HG03175 (cell line): Measurements from ENCODE around the gene PREB.

Experiments used
- ATAC-seq: cut with Tn5 transposase; IDR thresholded peaks from one replicate; pipeline ENCODE4 v1.9.1; 2021; ENCODE audit warnings: mild to moderate bottlenecking, moderate library complexity; ENCODE audit not compliant: unreplicated experiment

PREB gene

DNA sequence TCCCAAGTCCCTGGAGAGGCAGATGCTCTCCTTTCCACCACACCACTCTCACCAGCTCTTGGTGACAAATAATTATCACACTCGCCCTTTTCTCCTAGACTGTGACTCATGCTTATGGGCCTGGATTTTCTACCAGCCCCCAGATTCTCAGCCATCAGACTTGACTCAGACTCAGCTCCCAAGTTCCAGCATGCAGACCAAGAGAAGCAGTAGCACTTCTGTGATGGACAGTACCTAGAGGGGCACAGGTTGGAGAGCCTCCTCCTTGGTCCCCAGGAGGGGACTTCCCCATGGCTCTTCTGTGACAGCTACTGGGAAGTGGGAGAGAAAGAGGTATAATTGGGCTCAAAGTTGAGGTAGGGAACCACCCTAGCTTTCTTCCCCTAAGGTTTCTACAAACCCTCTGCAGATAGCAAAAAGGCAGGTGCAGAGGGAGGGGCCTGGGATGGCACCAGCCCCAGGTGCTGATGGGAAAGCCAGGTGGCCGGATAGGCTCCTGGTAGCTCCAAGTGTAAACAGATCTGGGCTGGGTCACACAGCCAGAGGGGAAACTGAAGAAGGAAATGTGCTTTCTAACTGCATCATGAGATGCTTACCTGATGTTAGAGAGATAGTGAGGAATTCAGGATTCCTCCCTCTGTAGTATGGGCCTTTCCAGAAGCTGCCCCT is 18.5 kb upstream of the PREB start:
- no peak for ATAC-seq

DNA sequence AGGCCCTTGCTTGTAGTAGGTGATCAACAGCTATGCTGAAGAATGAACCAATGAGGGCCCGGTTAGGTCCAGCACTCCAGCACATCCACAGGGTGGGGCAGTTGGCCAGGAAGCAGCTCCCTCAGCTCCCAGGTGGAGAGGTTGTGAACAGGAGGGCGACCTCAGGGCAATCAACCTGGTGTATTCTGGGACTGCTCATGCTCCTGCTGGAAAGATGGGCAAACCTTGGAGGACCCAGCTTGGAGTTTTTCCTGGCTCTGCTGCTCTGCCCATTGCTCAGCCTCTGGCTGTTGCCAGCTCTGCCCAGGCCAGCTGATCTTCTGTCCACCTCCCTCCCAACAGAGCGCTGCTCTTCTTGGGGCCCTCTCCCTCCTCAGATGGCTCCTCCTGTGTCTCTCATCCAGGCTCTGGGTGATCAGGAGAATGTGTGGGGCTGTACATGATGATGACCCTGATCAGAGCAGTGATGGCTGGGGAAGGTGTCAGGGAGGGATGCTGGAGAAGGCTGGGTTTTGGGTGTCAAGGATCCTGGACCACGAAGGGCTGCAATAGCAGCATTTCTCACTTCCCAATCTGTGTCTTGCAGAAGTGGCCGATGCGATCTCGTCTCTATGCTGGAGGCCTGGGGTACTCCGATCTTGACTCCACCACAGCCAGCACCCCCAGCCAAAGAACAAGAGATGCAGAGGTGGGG is 17.8 kb upstream of the PREB start:
- no peak for ATAC-seq

DNA sequence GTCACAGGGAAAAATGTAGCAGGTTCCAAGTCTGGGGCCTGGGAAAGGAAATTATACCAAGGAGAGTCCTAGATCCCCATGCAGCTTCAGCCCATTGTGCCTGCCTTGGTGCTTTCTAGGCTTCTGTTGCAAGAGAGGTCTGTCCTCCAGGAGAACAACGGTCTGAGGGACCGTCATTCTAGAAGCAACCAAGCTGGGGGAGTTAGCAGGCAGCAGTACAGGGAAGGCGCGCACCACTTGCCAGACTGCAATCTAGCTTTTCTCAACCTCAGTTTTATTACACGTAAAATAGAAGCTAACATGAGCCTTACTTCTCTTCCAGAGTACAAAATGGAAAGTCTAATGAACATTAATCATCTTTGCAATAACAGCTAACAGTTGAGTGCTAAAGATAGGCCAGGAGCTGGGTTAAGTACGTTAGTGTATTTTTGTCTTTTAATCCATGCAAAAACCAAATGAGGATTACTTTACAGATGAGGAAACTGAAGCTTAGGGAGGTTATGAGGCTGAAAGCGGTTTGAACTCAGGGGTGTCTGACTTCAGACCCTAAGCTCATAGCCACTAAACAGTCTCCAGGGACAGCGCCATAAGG is 16.3 kb upstream of the PREB start:
- no peak for ATAC-seq

DNA sequence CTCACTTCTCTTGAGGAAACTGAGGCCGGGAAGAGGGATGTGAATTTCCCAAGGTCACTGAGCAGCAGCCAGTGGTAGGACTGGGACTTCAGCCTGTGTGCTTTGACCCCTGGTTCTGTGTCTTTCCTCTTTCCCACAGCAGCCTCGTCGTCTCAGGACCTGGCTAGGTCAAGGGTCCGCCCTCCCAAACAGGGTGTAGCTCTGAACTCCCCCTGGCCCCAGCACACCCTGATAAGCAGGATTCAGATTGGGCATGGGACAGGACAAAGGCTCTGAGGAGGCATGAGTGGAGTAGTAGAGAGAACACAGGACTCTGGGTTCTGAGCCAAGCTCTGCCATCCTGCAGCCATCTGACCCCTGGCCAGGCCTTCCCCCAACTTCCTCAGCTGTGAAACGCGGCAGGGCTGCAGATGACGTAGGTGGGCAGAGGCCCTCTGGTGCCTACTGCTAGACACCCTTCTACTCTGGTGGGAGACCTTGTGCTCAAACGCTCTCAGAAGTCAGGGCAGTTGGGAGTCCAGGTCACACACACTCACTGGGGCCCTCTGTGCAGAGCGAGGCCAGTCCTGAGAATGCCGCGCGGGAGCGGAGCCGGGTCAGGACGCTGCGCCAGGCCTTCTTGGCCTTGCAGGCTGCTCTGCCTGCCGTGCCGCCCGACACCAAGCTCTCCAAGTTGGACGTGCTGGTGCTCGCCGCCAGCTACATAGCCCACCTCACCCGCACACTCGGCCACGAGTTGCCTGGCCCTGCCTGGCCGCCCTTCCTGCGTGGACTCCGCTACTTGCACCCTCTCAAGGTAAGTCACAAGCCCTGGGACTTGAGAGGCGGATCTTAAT is 15.4 kb upstream of the PREB start:
- ATAC-seq = no peak

DNA sequence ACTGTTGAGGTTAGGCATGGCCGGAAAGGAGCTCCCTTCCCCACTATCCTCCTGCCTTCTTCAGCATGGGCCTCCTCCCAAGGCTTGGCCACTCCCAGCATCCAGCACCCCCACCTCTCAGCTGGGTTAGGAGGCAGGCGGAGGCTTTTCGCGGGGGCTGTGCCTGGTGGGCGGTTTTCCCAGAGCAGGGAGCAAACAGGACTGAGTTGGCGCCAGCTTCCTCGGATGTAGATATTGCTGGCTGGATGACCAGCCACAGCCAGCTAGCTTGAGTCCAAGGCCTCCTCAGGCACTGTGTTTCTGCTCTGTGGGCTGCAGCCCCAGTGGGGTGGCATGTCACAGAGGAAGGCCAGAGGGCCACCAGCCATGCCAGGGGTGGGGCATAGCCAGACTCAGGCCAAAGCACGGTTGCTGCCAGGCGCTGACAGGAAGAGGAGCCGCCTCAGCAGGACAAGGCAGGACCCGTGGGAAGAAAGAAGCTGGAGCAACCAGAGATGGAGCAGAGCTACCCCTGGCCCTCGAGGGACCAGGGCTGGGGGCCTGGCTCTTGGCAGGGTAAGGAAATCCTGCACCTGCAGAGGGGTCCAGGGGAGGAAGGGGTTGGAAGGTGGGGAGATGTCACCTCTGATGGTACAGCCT is 14.5 kb upstream of the PREB start, which contains the start of gene TCF23:
TCF23 (plus strand) TSS at position 204 of the 639 bp plus-strand sequence; CDS start at position 334, 130 bp downstream.
- no peak for ATAC-seq

DNA sequence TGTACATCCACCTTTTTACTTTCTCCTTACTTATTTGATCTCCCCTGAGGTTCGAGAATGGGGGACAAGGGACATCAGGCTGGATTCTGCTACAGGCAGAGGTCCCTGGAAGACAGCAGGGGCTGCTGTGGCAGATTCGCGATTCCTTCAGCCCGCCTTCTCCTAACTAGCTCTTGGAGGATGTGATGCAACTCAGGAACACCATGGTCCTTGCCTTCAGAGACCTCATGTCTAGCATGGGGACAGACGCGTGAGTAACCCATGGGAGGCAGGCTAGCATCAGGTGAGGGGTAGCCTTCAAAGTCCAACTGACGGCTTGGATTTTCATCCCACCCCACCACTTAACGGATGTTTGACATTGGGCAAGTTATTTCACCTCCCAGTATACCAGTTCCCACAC is 13.5 kb upstream of the PREB start:
- no peak for ATAC-seq

DNA sequence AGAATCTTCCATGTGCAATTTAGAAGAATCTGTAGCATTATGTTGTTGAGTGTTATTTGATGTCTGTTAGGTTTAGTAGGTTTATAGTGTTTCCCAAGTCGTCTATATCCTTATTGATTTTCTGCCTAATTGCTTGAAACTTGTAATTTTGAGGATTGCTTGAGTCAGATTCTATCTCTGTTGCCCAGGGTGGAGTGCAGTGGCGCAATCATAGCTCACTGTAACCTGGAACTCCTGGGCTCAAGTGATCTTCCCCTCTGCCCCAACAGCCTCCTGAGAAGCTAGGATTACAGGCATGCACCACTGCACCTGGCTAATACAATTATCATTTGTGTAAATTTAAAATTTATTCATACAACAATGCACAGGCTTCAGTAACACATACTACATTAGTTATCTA is 11.2 kb upstream of the PREB start:
- no peak for ATAC-seq

DNA sequence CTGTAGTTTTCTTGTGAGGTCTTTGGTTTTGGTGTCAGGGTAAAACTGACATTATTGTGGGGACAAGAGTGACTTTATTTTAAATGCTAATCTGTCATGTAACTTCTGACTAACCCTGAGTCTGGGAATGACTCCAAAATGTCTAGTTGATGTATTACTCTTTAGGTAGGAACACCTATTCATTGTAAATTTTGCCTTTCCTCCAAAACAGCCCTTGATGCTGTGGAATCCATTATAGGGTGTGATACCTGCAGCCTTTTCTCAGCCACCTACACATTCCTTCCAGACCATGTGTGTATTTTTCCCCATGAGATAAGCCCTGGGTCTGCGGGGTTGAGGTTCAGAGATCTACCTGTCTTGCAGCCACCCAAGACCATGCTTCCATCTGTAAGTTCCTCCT is 8.8 kb upstream of the PREB start:
- ATAC-seq = no peak

DNA sequence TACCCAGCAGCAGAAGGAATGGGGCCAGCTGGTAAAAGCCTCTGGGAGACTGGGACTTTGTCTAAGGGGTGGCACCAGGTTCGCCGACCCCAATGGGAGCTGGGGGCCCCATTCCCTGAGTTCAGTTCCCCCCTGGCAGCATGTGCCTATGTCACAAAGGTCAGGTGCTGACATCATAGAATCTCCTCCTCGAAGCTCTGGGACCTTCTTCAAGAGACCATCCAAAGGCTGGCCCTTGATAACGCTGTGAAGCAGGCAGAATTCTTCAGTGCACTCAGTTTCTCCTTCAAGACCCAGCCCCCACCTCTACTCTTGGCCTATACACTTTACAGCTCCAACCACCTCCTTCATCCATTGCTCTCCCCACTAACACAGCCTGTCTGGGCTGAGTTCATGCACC is 4.9 kb upstream of the PREB start, which contains the start of gene PRR30:
PRR30 (minus strand) TSS at position 101 of the 400 bp plus-strand sequence. CDS start 1,081 bp downstream, outside the sequence.
- ATAC-seq = no peak

DNA sequence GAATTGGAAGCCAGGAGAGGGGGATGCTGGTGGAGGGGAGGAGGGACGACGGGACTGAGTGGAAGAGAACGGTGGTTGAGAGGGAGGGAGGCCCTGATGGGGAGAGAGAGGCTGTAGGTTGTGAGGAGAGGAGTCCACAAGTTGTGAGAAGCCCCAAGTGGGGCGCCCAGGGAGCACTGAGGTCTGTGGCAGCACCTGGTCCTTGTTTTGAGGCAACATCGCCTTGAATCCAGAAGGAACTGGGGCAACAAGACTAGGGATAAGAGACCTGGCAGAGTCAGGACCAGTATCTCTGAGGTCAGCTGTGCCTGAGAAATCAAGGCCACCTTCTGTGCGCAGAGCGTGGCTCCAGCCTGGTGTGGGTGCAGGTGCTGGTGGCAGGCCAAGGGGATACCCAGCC is 3.7 kb upstream of the PREB start:
- no peak for ATAC-seq

DNA sequence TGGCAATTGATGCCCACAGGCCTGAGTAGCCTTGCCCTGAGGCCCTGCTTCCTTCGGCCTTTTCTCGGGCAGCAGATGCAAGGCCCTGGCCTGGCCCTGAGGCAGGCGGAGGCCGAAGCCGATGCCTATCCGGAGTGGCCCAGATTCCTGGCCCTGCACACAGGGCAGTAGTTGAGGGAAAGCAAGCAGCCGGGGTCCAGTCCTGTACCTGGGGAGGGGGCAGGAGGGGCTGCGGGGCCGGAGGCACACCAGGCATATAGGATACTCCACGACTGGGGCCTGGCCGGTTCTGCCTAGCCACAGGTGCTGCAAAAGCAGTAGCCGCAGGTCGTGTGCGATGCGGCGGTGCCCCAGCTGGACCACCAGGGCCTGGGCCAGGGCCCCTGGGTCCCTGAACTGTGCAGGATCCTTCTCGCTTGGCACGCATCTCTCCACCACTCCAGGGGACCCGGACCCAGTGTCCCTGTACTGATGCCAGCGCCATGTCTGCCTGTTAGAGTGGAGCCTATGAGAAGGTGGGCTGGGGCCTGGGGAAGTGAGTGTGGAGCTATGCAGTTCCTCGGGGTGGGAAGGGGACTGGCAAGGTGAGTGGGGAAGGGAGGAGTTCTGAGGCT is 3.0 kb upstream of the PREB start:
- no peak for ATAC-seq

DNA sequence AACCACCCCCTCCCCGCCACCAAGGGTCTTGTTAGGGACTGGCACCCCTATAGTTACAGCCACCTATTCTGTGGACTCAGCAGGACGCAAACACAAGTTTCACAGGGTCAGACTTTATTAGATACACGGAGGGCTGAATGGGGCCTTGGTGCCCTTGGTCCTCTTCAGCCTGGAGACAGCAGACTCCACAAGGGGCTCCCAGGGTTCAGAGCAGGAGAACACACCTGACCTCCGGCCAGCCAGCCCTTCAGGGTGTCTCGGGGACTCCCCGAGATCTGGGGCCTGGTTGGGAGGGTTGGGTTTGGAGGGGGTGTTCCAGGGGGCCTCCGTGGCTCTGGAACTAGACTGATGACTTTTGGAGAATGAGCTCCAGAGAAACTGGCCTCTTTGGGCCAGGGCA is 2.3 kb upstream of the PREB start:
- no peak for ATAC-seq

DNA sequence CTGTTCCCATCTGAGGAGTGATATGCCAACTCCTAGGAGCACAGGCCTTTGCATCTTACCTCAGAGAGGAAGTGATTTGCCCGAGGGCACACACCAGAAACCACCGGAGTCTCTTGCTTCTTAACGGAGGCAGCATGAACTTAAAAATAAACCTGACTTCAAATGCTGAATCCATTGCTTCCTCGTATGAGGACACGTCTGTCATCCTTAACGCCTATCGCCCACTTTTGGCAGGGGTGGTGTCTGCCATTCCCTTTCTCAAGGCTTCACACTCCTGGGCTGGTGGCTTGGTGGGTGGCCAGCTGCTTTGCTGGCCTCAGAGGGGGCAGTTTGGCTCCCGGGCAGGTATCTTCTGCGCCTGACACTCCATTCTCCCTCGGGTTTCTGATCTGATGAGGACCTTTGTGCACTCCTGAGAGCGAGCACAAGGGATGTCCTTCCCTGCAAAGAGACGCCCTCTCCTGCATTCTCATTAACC is 1.1 kb upstream of the PREB start:
- ATAC-seq = no peak

DNA sequence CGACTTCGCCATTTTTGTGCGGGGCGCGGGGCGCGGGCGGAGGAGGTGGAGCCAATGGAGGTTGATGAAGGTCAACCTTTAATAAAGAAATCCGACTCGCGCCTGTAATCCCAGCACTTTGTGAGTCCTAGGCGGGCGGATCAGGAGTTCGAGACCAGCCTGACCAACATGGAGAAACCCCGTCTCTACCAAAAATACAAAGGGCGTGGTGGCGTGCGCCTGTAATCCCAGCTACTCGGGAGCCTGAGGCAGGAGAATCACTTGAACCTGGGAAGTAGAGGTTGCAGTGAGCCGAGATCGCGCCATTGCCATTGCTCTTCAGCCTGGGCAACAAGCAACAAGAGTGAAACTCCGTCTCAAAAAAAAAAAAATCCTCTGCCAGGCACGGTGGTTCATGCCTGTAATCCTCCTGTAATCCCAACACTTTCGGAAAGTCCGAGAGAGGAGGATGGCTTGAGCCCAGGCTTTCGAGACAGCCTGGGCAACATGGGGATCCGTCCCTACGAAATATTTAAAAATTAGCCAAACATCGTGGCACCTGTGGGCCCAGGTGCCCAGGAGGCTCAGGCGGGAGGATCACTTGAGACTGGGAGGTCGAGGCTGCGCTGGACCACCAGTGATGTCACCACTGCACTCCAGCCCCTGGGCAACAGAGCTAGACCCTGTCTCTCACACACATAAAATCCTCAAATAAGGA is 493 bp upstream of the PREB start:
- ATAC-seq = no peak

DNA sequence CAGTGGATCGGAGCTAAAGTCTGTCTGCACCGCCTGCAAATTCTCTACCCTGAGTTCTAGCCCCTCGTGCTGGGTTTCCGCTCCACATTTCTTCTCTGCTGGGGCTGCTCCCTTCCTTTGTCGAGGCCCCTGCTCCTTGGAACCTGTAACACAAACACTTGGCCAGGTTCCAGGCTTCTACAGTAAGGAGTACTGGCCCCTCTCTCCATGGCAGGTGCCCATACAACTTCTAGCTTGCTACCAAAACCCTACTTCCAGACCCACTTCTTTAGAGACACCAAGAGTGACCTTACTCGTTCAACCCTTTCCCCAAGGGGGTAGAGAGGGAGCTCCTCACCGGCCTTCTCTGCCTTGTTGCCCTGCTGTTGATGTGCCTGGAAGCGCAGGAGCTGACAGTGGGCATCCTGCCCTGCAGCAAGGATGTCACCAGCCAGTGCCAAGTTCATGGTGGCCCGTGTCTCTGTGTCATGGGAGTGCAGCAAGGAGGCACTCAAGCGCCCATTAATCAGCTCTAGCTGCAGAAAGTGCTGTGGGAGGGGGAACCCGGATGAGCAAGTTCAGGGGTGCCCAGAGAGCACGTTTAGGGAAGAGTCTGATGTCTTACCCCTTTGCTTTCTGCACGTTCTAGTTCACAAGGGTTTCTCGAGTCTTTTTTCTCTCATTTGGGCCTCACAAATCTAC is 1.1 kb downstream of the PREB start:
- no peak for ATAC-seq

DNA sequence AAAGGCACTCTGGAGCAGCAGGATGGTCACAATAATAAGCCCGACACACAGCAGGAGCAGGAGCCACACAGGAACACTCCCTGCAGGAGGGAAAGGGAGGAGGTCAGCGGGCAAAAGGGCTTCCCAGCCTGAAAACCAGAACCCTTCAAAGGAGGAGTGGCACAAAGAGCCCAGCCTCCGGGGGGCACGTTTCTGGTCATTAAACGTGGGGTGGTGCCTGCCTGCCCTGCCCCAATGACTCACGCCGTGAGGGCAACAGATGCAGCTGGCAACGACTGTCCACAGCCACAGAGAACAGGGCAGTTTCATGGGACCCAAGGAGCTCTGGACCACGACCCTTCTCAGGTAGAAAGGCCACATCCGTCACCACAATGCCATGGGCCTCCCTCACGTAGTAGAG is 3.0 kb downstream of the PREB start:
- ATAC-seq = no peak

DNA sequence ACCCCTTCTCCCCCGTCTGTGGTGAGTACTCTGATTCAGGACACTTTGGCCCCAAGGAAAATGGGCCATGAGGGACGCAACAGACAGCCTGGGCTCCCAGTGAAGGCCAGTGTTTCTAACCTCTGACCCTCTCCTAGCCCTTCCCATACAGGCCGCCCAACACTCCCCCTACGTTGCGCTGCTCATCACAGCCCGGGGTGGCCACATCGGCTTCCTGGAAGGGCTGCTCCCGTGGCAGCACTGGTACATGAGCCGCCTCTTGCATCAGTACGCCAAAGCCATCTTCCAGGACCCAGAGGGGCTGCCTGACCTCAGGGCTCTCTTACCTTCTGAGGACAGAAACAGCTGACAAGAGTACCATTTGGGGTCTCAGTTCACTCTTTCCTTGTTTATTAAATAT is 4.0 kb downstream of the PREB start:
- ATAC-seq = no peak

DNA sequence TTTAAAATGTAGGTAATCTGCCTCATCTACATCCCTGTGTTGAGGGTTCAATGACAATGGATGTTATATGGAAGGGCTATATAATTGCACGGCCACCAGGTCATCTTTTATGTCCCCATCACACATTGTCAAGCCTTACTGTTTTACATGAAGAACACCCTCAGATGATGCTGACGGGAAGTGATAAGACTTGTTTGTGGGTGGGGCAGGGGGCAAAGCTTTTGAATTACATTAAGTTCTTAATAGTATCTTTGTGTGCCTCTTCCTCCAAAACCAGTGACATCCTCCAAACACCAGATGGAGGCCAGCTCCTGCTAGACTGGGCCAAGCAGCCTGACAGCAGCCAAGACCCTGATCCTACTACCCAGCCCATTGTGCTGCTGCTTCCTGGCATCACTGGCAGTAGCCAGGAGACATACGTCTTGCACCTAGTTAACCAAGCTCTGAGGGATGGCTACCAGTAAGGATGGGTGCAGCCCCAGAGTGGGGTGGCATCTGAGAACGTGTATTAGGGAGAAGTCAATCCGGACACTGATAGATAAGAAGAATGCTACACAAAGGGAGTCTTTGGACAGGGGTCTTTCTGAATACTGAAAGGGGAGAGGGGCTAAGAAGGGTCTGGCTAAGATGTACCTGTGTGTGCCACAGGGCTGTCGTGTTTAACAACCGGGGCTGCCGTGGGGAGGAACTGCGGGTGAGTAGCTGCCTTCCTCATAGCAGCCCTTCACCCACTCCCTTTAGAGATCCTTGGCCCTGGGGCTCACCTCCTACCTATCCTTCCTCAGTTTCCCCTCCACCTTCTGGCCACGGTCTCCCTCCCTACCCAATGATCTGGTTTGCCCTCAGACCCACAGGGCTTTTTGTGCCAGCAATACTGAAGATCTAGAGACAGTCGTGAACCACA is 5.5 kb downstream of the PREB start:
- no peak for ATAC-seq
